ENCODE results near the gene TRPM2. TPM values are rescaled to one million over a fixed set of nuclear protein-coding genes. Genes with fewer than 3 reads are reported as not detected.

TRPM2 gene
- total RNA-seq, 1 donor from 2014 or later = under 0.01 TPM

GRCh38 chr21:44330698-44331097 lies 22.7 kb upstream of the TRPM2 start:
- TF ChIP-seq, protein P1, sequence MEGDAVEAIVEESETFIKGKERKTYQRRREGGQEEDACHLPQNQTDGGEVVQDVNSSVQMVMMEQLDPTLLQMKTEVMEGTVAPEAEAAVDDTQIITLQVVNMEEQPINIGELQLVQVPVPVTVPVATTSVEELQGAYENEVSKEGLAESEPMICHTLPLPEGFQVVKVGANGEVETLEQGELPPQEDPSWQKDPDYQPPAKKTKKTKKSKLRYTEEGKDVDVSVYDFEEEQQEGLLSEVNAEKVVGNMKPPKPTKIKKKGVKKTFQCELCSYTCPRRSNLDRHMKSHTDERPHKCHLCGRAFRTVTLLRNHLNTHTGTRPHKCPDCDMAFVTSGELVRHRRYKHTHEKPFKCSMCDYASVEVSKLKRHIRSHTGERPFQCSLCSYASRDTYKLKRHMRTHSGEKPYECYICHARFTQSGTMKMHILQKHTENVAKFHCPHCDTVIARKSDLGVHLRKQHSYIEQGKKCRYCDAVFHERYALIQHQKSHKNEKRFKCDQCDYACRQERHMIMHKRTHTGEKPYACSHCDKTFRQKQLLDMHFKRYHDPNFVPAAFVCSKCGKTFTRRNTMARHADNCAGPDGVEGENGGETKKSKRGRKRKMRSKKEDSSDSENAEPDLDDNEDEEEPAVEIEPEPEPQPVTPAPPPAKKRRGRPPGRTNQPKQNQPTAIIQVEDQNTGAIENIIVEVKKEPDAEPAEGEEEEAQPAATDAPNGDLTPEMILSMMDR (IDR thresholded peaks at IDR 0.05; ENCODE audit: insufficient read depth, low read length, severe bottlenecking) = no peak
- FAIRE-seq = no peak
- no peak for DNase-seq (ENCODE audit: low read depth)
- peaks cover 2% of the 10 kb centered on the region for H3K36me3 ChIP-seq (ENCODE audit: control insufficient read depth, insufficient read depth, low read length)
- no peaks in the 10 kb centered on the region for H3K27me3 ChIP-seq (ENCODE audit: control insufficient read depth, insufficient read depth, low read length)
- no peak overlapping the region for H3K4me3 ChIP-seq (ENCODE audit: low read depth, low read length)

DNA sequence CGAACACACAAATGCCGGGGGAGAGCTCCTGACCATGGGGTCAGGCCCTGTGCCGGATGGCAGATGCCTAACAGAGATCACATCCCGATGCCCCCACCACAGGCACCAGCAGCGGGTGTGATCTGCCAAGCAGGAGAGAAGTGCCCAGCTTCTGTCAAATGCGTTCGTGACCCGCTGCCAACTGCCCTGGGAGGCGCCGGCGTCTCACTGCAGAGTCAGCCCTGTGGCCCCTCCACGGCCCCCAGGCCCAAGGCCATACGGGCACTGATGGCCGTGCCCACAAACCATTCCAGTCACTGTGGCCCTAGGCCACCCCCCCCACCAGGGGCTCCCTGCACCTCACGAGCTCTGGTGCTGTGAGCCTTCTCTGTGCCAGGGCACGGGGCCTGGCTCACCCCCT lies 22.2 kb upstream of the TRPM2 start:
- TF ChIP-seq, protein P1 (IDR thresholded peaks at IDR 0.05; ENCODE audit: insufficient read depth, low read length, severe bottlenecking) = no peak
- Histone ChIP-seq H3K36me3 (ENCODE audit: control insufficient read depth, insufficient read depth, low read length) (no peaks in the 10 kb centered on the region), H3K4me3 (ENCODE audit: low read depth, low read length) (no peak overlapping the region), H3K27me3 (ENCODE audit: control insufficient read depth, insufficient read depth, low read length) (no peaks in the 10 kb centered on the region)
- no peak for DNase-seq (ENCODE audit: low read depth)
- no peak for FAIRE-seq

DNA sequence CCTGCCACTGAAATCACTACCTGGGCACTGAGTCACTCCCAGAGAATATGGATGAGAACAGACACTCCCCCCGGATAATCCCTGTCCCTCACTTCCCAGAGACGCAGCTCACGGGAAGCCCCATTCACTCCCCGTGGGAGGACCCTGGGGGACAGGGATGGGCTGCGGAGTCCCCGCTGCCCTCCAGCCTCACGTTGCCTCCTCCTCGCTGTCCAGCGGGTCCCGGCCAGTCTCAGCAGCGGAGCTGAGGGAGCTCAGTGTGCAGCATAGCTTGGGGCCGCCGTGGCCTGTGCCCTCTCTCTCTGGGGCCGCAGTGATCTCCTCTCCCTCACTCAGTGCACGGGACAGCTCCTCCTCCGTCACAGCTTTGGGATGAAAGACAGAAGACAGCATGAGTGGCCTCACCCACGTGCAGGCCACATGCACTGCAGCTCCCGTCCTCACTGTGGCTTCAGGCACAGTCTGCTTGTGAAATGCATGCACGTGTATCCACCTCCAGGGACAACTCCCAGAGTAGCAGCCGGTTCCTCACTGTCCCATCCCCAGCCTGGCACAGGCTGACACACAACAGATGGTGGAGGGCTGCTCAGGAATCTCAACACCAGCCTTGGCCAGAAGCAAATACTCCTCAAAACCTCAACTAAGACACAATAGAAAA lies 21.6 kb upstream of the TRPM2 start:
- Histone ChIP-seq H3K27me3 (ENCODE audit: control insufficient read depth, insufficient read depth, low read length) (no peaks in the 10 kb centered on the region), H3K4me3 (ENCODE audit: low read depth, low read length) (no peak overlapping the region), H3K36me3 (ENCODE audit: control insufficient read depth, insufficient read depth, low read length) (no peaks in the 10 kb centered on the region)
- no peak for DNase-seq (ENCODE audit: low read depth)
- TF ChIP-seq, protein P1 (IDR thresholded peaks at IDR 0.05; ENCODE audit: insufficient read depth, low read length, severe bottlenecking) = no peak
- no peak for FAIRE-seq

DNA sequence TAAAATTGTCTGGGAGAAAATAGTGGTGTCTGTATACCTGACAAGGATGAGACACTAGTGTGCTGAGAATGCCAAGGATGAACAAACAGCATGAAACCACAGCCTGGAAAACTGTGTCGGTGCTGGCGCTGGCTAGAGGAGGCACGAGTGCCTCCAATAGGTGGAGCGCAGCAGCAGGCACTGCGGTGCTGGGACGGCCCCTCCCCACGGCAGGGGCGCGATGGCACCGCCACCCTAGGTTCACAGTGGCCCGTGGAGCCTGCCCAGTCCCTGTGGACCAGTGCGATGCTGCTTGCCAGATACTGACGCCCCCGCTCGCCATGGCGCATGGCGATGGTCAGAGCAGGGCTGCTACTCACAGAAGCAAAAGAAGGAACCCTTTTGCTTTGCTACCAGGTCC lies 21.0 kb upstream of the TRPM2 start:
- TF ChIP-seq, protein P1 (IDR thresholded peaks at IDR 0.05; ENCODE audit: insufficient read depth, low read length, severe bottlenecking) = no peak
- DNase-seq (ENCODE audit: low read depth) (no peak), FAIRE-seq (no peak)
- H3K4me3 ChIP-seq (ENCODE audit: low read depth, low read length) = no peak overlapping the region
- no peaks in the 10 kb centered on the region for H3K36me3 ChIP-seq (ENCODE audit: control insufficient read depth, insufficient read depth, low read length)
- H3K27me3 ChIP-seq (ENCODE audit: control insufficient read depth, insufficient read depth, low read length) = no peaks in the 10 kb centered on the region

GRCh38 chr21:44332965-44333364 lies 20.5 kb upstream of the TRPM2 start:
- FAIRE-seq (no peak), DNase-seq (ENCODE audit: low read depth) (no peak)
- TF ChIP-seq, protein P1 (IDR thresholded peaks at IDR 0.05; ENCODE audit: insufficient read depth, low read length, severe bottlenecking) = no peak
- no peaks in the 10 kb centered on the region for H3K36me3 ChIP-seq (ENCODE audit: control insufficient read depth, insufficient read depth, low read length)
- H3K4me3 ChIP-seq (ENCODE audit: low read depth, low read length) = no peak overlapping the region
- H3K27me3 ChIP-seq (ENCODE audit: control insufficient read depth, insufficient read depth, low read length) = no peaks in the 10 kb centered on the region

All from bronchial epithelial cell (primary cell).